Chondrocyte (in vitro differentiated cells): Measurements from ENCODE around the gene KERA. TPM values are rescaled to one million over a fixed set of nuclear protein-coding genes. Genes with fewer than 3 reads are reported as not detected.

Experiments
- DNase-seq: peaks from one replicate; pipeline ENCODE4 v3.0.0; 2021; ENCODE audit warnings: mixed read lengths, low spot score
- H3K27ac Mint-ChIP-seq: one replicate; pipeline ENCODE4 v1.8.0; 2021; ENCODE audit warnings: mild to moderate bottlenecking, moderate library complexity, mixed read lengths; ENCODE audit not compliant: unreplicated experiment
- H3K27me3 Mint-ChIP-seq: 2 replicates; pipeline ENCODE4 v1.8.0; 2021; ENCODE audit warnings: low read depth, mixed read lengths
- H3K36me3 Mint-ChIP-seq: 2 replicates; pipeline ENCODE4 v1.8.0; 2021; ENCODE audit warnings: low read depth, mixed read lengths
- H3K4me1 Mint-ChIP-seq: 2 replicates; pipeline ENCODE4 v1.8.0; 2021; ENCODE audit warnings: low read depth, mild to moderate bottlenecking, mixed read lengths
- H3K4me3 Mint-ChIP-seq: one replicate; pipeline ENCODE4 v1.8.0; 2021; ENCODE audit warnings: mild to moderate bottlenecking, moderate library complexity, mixed read lengths; ENCODE audit not compliant: unreplicated experiment
- H3K9me3 Mint-ChIP-seq: 2 replicates; pipeline ENCODE4 v1.8.0; 2021; ENCODE audit warnings: low read depth, mixed read lengths
- total RNA-seq: library from RNA; stranded (reverse); gene quantifications from 3 replicates; pipeline ENCODE4 v1.2.1, GENCODE V29; 2021
- TF ChIP-seq, protein P1 (sequence below): fragments of 200-600 bp; sonication (generic); IDR thresholded peaks from 2 replicates; pipeline ENCODE4 v1.5.0; 2021; ENCODE audit warnings: antibody characterized with exemption, mild to moderate bottlenecking, moderate library complexity

The KERA gene
- total RNA-seq, 1 donor from 2014 or later = not detected

DNA sequence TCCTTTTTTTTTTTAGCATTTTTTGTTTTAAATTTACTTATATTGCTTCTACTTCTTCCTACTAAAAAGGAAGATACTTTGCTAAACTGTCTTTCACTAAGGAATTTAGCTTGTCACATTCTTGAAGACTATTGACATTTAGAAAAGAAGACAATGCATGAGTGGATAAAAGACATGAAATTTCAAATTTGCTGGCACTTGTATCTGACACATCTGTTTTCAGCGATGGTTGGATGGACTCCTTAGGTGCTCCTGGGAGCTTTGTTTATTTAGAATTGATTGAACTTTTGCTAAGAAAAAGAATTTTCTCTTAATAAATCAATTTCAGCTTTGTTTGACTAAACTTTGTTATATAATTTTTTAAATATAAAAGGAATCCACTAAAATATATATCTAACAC, 3.3 kb upstream of the KERA start:
- Mint-ChIP-seq H3K9me3 (no peaks in the 10 kb centered on the region), H3K4me1 (no peaks in the 10 kb centered on the region), H3K27me3 (no peaks in the 10 kb centered on the region), H3K4me3 (no peak overlapping the region), H3K36me3 (no peaks in the 10 kb centered on the region), H3K27ac (no peak overlapping the region)
- DNase-seq = no peak
- TF ChIP-seq, protein P1, sequence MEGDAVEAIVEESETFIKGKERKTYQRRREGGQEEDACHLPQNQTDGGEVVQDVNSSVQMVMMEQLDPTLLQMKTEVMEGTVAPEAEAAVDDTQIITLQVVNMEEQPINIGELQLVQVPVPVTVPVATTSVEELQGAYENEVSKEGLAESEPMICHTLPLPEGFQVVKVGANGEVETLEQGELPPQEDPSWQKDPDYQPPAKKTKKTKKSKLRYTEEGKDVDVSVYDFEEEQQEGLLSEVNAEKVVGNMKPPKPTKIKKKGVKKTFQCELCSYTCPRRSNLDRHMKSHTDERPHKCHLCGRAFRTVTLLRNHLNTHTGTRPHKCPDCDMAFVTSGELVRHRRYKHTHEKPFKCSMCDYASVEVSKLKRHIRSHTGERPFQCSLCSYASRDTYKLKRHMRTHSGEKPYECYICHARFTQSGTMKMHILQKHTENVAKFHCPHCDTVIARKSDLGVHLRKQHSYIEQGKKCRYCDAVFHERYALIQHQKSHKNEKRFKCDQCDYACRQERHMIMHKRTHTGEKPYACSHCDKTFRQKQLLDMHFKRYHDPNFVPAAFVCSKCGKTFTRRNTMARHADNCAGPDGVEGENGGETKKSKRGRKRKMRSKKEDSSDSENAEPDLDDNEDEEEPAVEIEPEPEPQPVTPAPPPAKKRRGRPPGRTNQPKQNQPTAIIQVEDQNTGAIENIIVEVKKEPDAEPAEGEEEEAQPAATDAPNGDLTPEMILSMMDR = no peak

DNA sequence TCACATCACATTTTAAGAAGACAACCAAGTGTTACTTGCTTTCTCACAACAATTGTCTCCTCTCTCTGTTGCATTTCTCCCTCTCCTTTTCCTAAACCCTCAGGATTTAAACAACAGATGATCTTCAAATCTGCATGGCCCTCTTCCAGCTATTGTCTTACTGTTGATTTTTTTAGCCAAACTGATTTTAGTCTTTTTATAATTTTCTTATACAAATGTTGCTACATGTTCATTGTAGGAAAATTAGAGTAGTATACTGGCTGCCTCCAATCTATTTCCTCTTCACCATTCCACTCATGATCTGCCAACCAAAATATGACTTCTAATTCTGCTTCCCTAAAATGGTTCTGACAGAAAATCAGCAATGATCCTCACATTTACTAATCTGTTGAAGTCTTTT, 1.4 kb upstream of the KERA start:
- no peak overlapping the region for H3K27ac Mint-ChIP-seq
- peaks cover 4% of the 10 kb centered on the region for H3K4me1 Mint-ChIP-seq
- H3K9me3 Mint-ChIP-seq = no peaks in the 10 kb centered on the region
- no peaks in the 10 kb centered on the region for H3K27me3 Mint-ChIP-seq
- TF ChIP-seq, protein P1 = no peak
- H3K4me3 Mint-ChIP-seq = no peak overlapping the region
- DNase-seq = no peak
- no peaks in the 10 kb centered on the region for H3K36me3 Mint-ChIP-seq

DNA sequence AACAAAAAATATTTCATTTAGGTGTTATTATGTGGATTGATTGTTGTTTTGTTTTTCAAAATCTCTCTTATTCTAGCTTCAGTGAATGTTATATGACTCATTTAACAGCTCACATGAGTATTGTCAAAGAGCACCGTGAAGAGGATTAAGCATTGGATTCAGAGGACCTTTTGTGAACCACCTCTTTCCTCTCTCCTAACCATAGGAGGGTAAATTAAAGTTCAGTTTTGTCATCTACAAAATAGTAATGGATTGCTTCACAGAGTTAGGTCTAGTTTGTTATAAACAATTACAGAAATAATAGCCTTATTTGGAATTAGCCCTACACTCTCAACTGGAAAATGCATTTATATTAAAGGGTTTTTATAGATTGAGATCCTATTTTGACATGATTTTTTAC, 962 bp upstream of the KERA start:
- no peak for DNase-seq
- H3K9me3 Mint-ChIP-seq = no peaks in the 10 kb centered on the region
- TF ChIP-seq, protein P1 = no peak
- no peak overlapping the region for H3K27ac Mint-ChIP-seq
- H3K4me3 Mint-ChIP-seq = no peak overlapping the region
- H3K27me3 Mint-ChIP-seq = no peaks in the 10 kb centered on the region
- H3K36me3 Mint-ChIP-seq = no peaks in the 10 kb centered on the region
- H3K4me1 Mint-ChIP-seq = peaks cover 8% of the 10 kb centered on the region

DNA sequence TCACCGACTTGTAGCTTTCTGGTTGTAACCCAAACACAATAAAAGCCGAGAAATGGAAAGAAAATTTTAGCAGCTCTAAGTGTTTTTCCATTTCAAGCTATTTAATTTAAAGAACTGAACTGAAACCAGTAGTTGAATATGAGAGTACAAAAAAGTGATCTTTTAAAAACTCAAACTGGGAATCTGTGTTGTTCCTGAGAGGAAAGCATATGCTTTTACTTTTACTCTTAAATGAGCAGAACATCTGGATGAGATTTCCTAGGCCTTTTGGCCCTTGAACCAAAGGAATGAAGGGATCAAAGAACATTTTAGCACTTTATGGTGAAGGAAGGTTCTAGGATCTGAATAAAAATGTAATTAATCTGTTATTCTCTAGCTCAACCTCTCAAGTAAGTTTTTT, 1.3 kb downstream of the KERA start:
- Mint-ChIP-seq H3K4me1 (peaks cover 10% of the 10 kb centered on the region), H3K36me3 (no peaks in the 10 kb centered on the region), H3K9me3 (no peaks in the 10 kb centered on the region), H3K27ac (no peak overlapping the region), H3K27me3 (no peaks in the 10 kb centered on the region), H3K4me3 (no peak overlapping the region)
- TF ChIP-seq, protein P1 = no peak
- no peak for DNase-seq

DNA sequence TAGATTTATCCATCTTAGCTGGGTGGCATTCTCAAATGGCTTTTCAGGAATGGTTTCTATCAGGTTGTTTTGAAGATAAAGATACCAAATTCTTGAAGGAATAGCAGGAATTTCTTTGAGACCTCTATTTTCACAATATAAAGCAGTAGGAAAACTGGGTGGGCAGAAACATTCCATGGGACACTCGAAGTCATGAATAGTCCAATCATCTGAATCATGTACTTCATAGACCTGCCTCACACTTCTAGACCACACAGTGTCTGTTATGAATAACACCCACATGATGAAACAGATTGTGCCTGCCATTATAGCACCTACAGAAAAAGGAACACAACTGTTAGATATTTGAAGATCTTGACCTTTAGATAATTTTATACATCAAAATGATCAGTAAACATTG, 1.8 kb downstream of the KERA start:
- Mint-ChIP-seq H3K9me3 (no peaks in the 10 kb centered on the region), H3K27ac (no peak overlapping the region), H3K4me3 (no peak overlapping the region), H3K36me3 (no peaks in the 10 kb centered on the region), H3K4me1 (peaks cover 10% of the 10 kb centered on the region), H3K27me3 (no peaks in the 10 kb centered on the region)
- TF ChIP-seq, protein P1 = no peak
- no peak for DNase-seq
